ENCODE measurements around the gene GRXCR1. TPM values are rescaled to one million over a fixed set of nuclear protein-coding genes. Genes with fewer than 3 reads are reported as not detected.

Gene GRXCR1
- total RNA-seq, 4 donors from 2014 or later: not detected

DNA sequence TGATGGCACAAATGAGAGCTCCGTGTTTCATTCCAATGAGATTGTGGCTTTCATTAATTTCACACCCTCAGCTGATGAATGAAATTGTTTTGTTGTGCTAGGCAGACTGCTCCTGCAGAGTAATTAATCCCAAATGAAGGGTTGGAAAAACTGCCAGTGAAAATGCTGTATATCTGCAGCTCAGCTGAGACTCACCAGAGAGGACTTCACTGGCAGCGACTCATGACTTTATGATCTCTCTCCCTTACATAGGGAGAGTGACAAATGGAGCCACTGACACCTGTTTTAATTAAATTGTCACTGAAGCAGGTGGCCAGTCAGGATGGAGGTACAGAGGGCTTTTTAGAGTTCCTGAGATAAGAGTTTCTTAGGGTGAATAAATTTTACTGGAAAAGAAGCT lies 24.8 kb downstream of the GRXCR1 start:
- Histone ChIP-seq H3K36me3 (no peaks in the 10 kb centered on the region), H3K4me3 (no peak overlapping the region), H3K9me3 (no peaks in the 10 kb centered on the region), H3K27ac (no peak overlapping the region), H3K27me3 (no peaks in the 10 kb centered on the region), H3K4me1 (no peaks in the 10 kb centered on the region)
- DNase-seq: no peak
- WGBS, 2 donors: 77 to 92% methylated on average over 2 of the region's 2 CpGs
- intact Hi-C loops (cut with DNase I): no loop called here
- TF ChIP-seq, protein P1, sequence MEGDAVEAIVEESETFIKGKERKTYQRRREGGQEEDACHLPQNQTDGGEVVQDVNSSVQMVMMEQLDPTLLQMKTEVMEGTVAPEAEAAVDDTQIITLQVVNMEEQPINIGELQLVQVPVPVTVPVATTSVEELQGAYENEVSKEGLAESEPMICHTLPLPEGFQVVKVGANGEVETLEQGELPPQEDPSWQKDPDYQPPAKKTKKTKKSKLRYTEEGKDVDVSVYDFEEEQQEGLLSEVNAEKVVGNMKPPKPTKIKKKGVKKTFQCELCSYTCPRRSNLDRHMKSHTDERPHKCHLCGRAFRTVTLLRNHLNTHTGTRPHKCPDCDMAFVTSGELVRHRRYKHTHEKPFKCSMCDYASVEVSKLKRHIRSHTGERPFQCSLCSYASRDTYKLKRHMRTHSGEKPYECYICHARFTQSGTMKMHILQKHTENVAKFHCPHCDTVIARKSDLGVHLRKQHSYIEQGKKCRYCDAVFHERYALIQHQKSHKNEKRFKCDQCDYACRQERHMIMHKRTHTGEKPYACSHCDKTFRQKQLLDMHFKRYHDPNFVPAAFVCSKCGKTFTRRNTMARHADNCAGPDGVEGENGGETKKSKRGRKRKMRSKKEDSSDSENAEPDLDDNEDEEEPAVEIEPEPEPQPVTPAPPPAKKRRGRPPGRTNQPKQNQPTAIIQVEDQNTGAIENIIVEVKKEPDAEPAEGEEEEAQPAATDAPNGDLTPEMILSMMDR (IDR thresholded peaks at IDR 0.05): no peak
- no peak for TF ChIP-seq POLR2A (IDR thresholded peaks at IDR 0.05)

- H3K4me1 ChIP-seq: no peaks in the 10 kb centered on the region
- intact Hi-C loops (cut with DNase I): no loop called here
- no peak overlapping the region for H3K4me3 ChIP-seq
- H3K27ac ChIP-seq: no peak overlapping the region
- no peaks in the 10 kb centered on the region for H3K36me3 ChIP-seq
- TF ChIP-seq, protein P1 (IDR thresholded peaks at IDR 0.05): no peak
- no peak for TF ChIP-seq POLR2A (IDR thresholded peaks at IDR 0.05)
- H3K27me3 ChIP-seq: no peaks in the 10 kb centered on the region
- no peaks in the 10 kb centered on the region for H3K9me3 ChIP-seq
- no peak for DNase-seq
These were observed 30.9 kb downstream of the GRXCR1 start for GRCh38 chr4:42923431-42923830.

DNA sequence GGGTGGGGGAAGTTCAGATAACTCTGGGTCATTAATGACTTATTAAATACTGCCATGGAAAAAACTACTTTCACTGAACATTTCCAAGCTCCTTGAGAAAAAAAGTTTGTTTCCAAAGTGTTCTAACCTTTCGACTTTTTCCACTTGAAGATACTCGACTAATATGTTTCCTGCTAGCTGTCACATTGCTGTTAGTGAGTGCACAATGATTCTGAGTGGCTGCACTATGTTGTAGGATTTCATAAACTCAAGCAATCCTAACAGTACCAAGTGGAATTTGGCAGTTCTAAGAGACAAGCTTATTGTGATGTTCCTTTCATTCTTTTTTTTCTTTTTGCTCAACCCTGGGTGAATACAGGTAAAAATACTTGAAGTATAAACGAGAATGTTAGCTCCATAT lies 33.4 kb downstream of the GRXCR1 start:
- no peaks in the 10 kb centered on the region for H3K4me1 ChIP-seq
- no peaks in the 10 kb centered on the region for H3K9me3 ChIP-seq
- intact Hi-C loops (cut with DNase I): no loop called here
- WGBS, 2 donors: 37 to 51% methylated on average over 3 of the region's 3 CpGs
- TF ChIP-seq, protein P1 (IDR thresholded peaks at IDR 0.05): no peak
- TF ChIP-seq POLR2A (IDR thresholded peaks at IDR 0.05): no peak
- no peak overlapping the region for H3K4me3 ChIP-seq
- H3K27ac ChIP-seq: no peak overlapping the region
- H3K36me3 ChIP-seq: no peaks in the 10 kb centered on the region
- no peak for DNase-seq
- no peaks in the 10 kb centered on the region for H3K27me3 ChIP-seq

GRCh38 chr4:42927946-42928345 lies 35.4 kb downstream of the GRXCR1 start:
- intact Hi-C loops (cut with DNase I): no loop called here
- TF ChIP-seq POLR2A (IDR thresholded peaks at IDR 0.05): no peak
- TF ChIP-seq, protein P1 (IDR thresholded peaks at IDR 0.05): no peak
- Histone ChIP-seq H3K4me3 (no peak overlapping the region), H3K36me3 (no peaks in the 10 kb centered on the region), H3K27ac (no peak overlapping the region), H3K4me1 (no peaks in the 10 kb centered on the region), H3K9me3 (no peaks in the 10 kb centered on the region), H3K27me3 (no peaks in the 10 kb centered on the region)
- no peak for DNase-seq
- WGBS, 2 donors: 32 to 33% methylated on average over 3 of the region's 3 CpGs

- H3K27ac ChIP-seq: no peak overlapping the region
- H3K4me3 ChIP-seq: no peak overlapping the region
- no peaks in the 10 kb centered on the region for H3K36me3 ChIP-seq
- intact Hi-C loops (cut with DNase I): no loop called here
- no peak for DNase-seq
- H3K9me3 ChIP-seq: no peaks in the 10 kb centered on the region
- TF ChIP-seq POLR2A (IDR thresholded peaks at IDR 0.05): no peak
- TF ChIP-seq, protein P1 (IDR thresholded peaks at IDR 0.05): no peak
- H3K4me1 ChIP-seq: no peaks in the 10 kb centered on the region
- no peaks in the 10 kb centered on the region for H3K27me3 ChIP-seq
These were observed 36.1 kb downstream of the GRXCR1 start for GRCh38 chr4:42928582-42928981.

Data from esophagus squamous epithelium (tissue), 5 donors.